Right forelimb (tissue), 1 donor: ENCODE measurements around the gene RAP2A.

Source experiments
- DNase-seq: peaks from one replicate; pipeline ENCODE4 v3.0.0-alpha.2; 2018

RAP2A gene

GRCh38 chr13:97433727-97434396 is at the start of gene RAP2A:
Gene RAP2A (plus strand): TSS chr13:97434169. CDS start chr13:97434471, 302 bp downstream.
- peak; percentile 92 for DNase-seq

GRCh38 chr13:97384371-97384770 is 49.6 kb upstream of the RAP2A start:
- no peak for DNase-seq

- DNase-seq: no peak
Measured at GRCh38 chr13:97385146-97385545, 48.8 kb upstream of the RAP2A start.

GRCh38 chr13:97385854-97386253 is 48.1 kb upstream of the RAP2A start:
- no peak for DNase-seq

- DNase-seq: no peak
Measured at GRCh38 chr13:97386801-97387484, 47.0 kb upstream of the RAP2A start.

- no peak for DNase-seq
Measured at GRCh38 chr13:97387485-97387839, 46.5 kb upstream of the RAP2A start.

- no peak for DNase-seq
Measured at GRCh38 chr13:97387890-97388289, 46.1 kb upstream of the RAP2A start.

GRCh38 chr13:97388373-97388772 is 45.6 kb upstream of the RAP2A start:
- no peak for DNase-seq

GRCh38 chr13:97390941-97391600 is 42.9 kb upstream of the RAP2A start:
- no peak for DNase-seq

- no peak for DNase-seq
Measured at GRCh38 chr13:97392020-97392419, 41.9 kb upstream of the RAP2A start.

- no peak for DNase-seq
Measured at GRCh38 chr13:97394542-97394941, 39.4 kb upstream of the RAP2A start.

GRCh38 chr13:97395447-97396136 is 38.4 kb upstream of the RAP2A start:
- no peak for DNase-seq

- no peak for DNase-seq
Measured at GRCh38 chr13:97397267-97397666, 36.7 kb upstream of the RAP2A start.

GRCh38 chr13:97401421-97401820 is 32.5 kb upstream of the RAP2A start:
- DNase-seq: no peak

GRCh38 chr13:97403893-97404750 is 29.8 kb upstream of the RAP2A start:
- no peak for DNase-seq

GRCh38 chr13:97407540-97407939 is 26.4 kb upstream of the RAP2A start:
- DNase-seq: no peak

- DNase-seq: no peak
Measured at GRCh38 chr13:97408938-97409337, 25.0 kb upstream of the RAP2A start.

- no peak for DNase-seq
Measured at GRCh38 chr13:97411984-97412383, 22.0 kb upstream of the RAP2A start.

- no peak for DNase-seq
Measured at GRCh38 chr13:97413694-97414093, 20.3 kb upstream of the RAP2A start.

GRCh38 chr13:97414392-97414791 is 19.6 kb upstream of the RAP2A start:
- no peak for DNase-seq

GRCh38 chr13:97417698-97418097 is 16.3 kb upstream of the RAP2A start:
- DNase-seq: no peak
